ENCODE results near the gene ENTPD8.

GRCh38 chr9:137476856-137477255, 35.7 kb upstream of the ENTPD8 start:
- TF ChIP-seq CTCF (IDR thresholded peaks at IDR 0.05) (no peak), POLR2A (IDR thresholded peaks at IDR 0.05) (no peak), POLR2AphosphoS5 (IDR thresholded peaks at IDR 0.05) (no peak)

Measured in breast epithelium (tissue), 3 donors.